Glomerular visceral epithelial cell (primary cell): ENCODE data around the gene CAMSAP1.

Experiments
- DNase-seq: peaks from one replicate; pipeline ENCODE4 v3.0.0-alpha.2; 2016; ENCODE audit errors: extremely low spot score

CAMSAP1 gene

GRCh38 chr9:135941288-135941995 lies 34.1 kb upstream of the CAMSAP1 start:
- DNase-seq, result no peak

GRCh38 chr9:135939351-135940265 lies 32.3 kb upstream of the CAMSAP1 start:
- peak; percentile 11 for DNase-seq

GRCh38 chr9:135937521-135938489 lies 30.5 kb upstream of the CAMSAP1 start:
- DNase-seq, result no peak

- no peak for DNase-seq
These were observed 25.8 kb upstream of the CAMSAP1 start for GRCh38 chr9:135933114-135933513.

GRCh38 chr9:135932656-135933055 lies 25.3 kb upstream of the CAMSAP1 start:
- DNase-seq, result no peak

GRCh38 chr9:135931349-135931820 lies 24.0 kb upstream of the CAMSAP1 start:
- no peak for DNase-seq

GRCh38 chr9:135930446-135931345 lies 23.4 kb upstream of the CAMSAP1 start:
- no peak for DNase-seq

GRCh38 chr9:135929656-135930445 lies 22.5 kb upstream of the CAMSAP1 start:
- no peak for DNase-seq

- no peak for DNase-seq
These were observed 21.6 kb upstream of the CAMSAP1 start for GRCh38 chr9:135928731-135929655.

- no peak for DNase-seq
These were observed 20.9 kb upstream of the CAMSAP1 start for GRCh38 chr9:135928074-135928730.

- no peak for DNase-seq
These were observed 20.1 kb upstream of the CAMSAP1 start for GRCh38 chr9:135927195-135928013.

- DNase-seq, result peak; percentile 89
These were observed 19.3 kb upstream of the CAMSAP1 start for GRCh38 chr9:135926402-135927194.

- no peak for DNase-seq
These were observed 18.3 kb upstream of the CAMSAP1 start for GRCh38 chr9:135925496-135926133.

- DNase-seq, result no peak
These were observed 17.4 kb upstream of the CAMSAP1 start for GRCh38 chr9:135924628-135925338.

- no peak for DNase-seq
These were observed 16.2 kb upstream of the CAMSAP1 start for GRCh38 chr9:135923508-135923907.
